Measurements from ENCODE around the gene ZNF616. TPM values are rescaled to one million over a fixed set of nuclear protein-coding genes. Genes with fewer than 3 reads are reported as not detected.
A peak's percentile ranks its signal among the peaks of the same experiment; 100 is the strongest.

ZNF616 gene
- total and polyA plus RNA-seq, 2 of the 8 experiments (the other 6 are each of a cell fraction or from before 2014, with no cell fraction given), result 5.7 to 40.5 TPM

DNA sequence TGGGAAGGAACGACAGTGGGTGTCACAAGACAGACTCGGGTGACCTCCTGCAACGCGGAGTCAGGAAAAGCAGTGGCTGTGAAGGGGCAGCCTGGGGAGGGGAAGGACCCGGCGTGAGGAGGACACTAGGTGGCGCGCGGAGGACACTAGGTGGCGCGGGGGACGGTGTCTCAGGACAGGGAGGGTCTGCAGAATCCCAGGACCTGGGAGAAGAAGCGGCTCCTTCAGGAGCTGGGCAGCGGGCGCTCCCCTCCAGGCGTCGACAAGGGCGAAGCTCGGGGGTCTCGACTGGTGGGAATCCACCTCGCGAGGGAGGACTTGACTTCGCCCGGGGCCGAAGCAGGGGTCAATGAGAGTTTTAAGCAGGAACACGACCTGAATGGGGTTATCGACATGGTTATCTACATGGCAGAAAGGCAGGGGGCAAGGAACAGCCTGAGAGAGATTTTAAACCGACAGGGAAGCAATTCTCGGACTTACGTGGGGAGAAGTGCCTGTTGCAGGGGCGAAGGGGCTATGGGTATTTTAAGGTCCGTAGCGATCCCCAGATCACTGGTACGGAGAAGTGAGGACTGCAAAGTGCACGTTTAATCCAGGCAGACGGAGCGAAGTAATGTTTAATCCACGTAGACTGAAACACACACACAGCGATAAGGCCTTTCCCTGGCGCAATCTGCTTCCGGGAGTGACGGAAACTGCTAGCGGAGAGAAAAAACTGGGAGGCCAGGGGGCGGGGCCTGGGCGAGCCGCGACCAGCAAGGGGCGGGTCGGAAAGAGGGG, at the start of gene ZNF616 (continued):
- TF ChIP-seq CTCF (IDR thresholded peaks at IDR 0.05; ENCODE audit: control extremely low read depth in 1 of 3, insufficient read depth in 1 of 3, low read depth in 1 of 3, low read length in 3 of 3) (peak; percentile 70 to 80 (median 73)), TAF1 (IDR thresholded peaks at IDR 0.05; ENCODE audit: low read depth, low read length) (peak; percentile 54), PHF8 (conservative IDR thresholded peaks at IDR 0.05; ENCODE audit: low read depth, low read length) (peak; percentile 29), CHD2 (IDR thresholded peaks at IDR 0.05; ENCODE audit: low read length) (0 out of 2 replicates have a peak, but pooled peaks have one; percentile 18), RBBP5 (IDR thresholded peaks at IDR 0.05; ENCODE audit: borderline replicate concordance, low read depth, low read length) (peak; percentile 42), POLR2A (IDR thresholded peaks at IDR 0.05; ENCODE audit: control extremely low read depth in 1 of 2, low read depth in 2 of 2, low read length in 2 of 2) (peak; percentile 47 to 64; a peak in 2 of 3 replicates), ASH2L (IDR thresholded peaks at IDR 0.05; ENCODE audit: low read length) (peak; percentile 57), FOSL1 (IDR thresholded peaks at IDR 0.05; ENCODE audit: insufficient read depth, low read depth, low read length) (no peak), POLR2AphosphoS5 (IDR thresholded peaks at IDR 0.05; ENCODE audit: low read depth, low read length) (peak; percentile 81), SAP30 (IDR thresholded peaks at IDR 0.05; ENCODE audit: insufficient read depth, insufficient replicate concordance, low read length) (peak; percentile 8), KDM4A (IDR thresholded peaks at IDR 0.05; ENCODE audit: low read depth, low read length, severe bottlenecking) (peak; percentile 18), KDM5A (IDR thresholded peaks at IDR 0.05; ENCODE audit: low read length) (no peak; the same call in none of the 2 replicates), GABPA (IDR thresholded peaks at IDR 0.05; ENCODE audit: borderline replicate concordance, insufficient read depth, low read length) (peak; percentile 89), SP4 (IDR thresholded peaks at IDR 0.05; ENCODE audit: low read length) (0 out of 2 replicates have a peak, but pooled peaks have one; percentile 12), RAD21 (IDR thresholded peaks at IDR 0.05 in 1 of 2, conservative IDR thresholded peaks at IDR 0.05 in 1 of 2; ENCODE audit: low read depth in 2 of 2, low read length in 2 of 2) (peak; percentile 73 to 82), MAFK (IDR thresholded peaks at IDR 0.05; ENCODE audit: low read depth, low read length) (no peak), SUZ12 (IDR thresholded peaks at IDR 0.05; ENCODE audit: low read length) (no peak), HDAC2 (IDR thresholded peaks at IDR 0.05; ENCODE audit: borderline replicate concordance in 1 of 2, low read depth in 2 of 2, low read length in 2 of 2) (peak in 1 of 2 experiments; percentile 49; a peak in 2 of 4 replicates), CEBPB (IDR thresholded peaks at IDR 0.05; ENCODE audit: low read depth, low read length) (0 out of 2 replicates have a peak, but pooled peaks have one; percentile 11)
- TF ChIP-seq, protein P1, sequence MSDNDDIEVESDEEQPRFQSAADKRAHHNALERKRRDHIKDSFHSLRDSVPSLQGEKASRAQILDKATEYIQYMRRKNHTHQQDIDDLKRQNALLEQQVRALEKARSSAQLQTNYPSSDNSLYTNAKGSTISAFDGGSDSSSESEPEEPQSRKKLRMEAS (IDR thresholded peaks at IDR 0.05), result peak; percentile 60; the same call in 1 of the 2 replicates

All from H1 (cell line).